HEK293 (cell line): ENCODE results near the gene ZCCHC10.

Source experiments
- CTCF ChIA-PET: fragments of 350-600 bp; formaldehyde crosslinking; extraction: SDS; loops from one replicate; lab custom pipeline; 2021; ENCODE audit warnings: antibody characterized with exemption; lab: Yijun Ruan, JAX
- POLR2A ChIA-PET: fragments of 300-600 bp; formaldehyde crosslinking; extraction: SDS; loops from one replicate; lab custom pipeline; 2020; ENCODE audit warnings: antibody characterized with exemption, inconsistent platforms; lab: Yijun Ruan, JAX
- H3K27ac ChIP-seq: fragments of 200-500 bp; sonication (Bioruptor generic); 2 replicates; pipeline ENCODE4 v1.5.1; 2014; ENCODE audit warnings: low read depth, low read length, control low read depth, inconsistent platforms; ENCODE audit errors: extremely low read depth
- H3K36me3 ChIP-seq, 2 experiments: fragments of 200-500 bp in 1 of 2; sonication (Bioruptor generic) in 1 of 2; 1 replicate in 1 of 2; 2 replicates in 1 of 2; pipeline ENCODE4 v1.5.1; 2014 to 2017; ENCODE audit warnings: inconsistent platforms in 2 of 2, low read length in 2 of 2; ENCODE audit not compliant: control insufficient read depth in 2 of 2, insufficient read depth in 1 of 2
- H3K4me1 ChIP-seq: fragments of 200-500 bp; sonication (Bioruptor generic); 2 replicates; pipeline ENCODE4 v1.5.1; 2014; ENCODE audit warnings: mild to moderate bottlenecking, low read length, inconsistent platforms; ENCODE audit not compliant: control insufficient read depth, insufficient read depth
- H3K4me3 ChIP-seq: 2 replicates; pipeline ENCODE4 v1.5.1; 2011; ENCODE audit warnings: low read depth, mild to moderate bottlenecking, control low read depth, low read length, moderate library complexity
- H3K9me3 ChIP-seq: fragments of 200-500 bp; sonication (Bioruptor generic); 2 replicates; pipeline ENCODE4 v1.5.1; 2014; ENCODE audit warnings: low read depth, low read length, inconsistent platforms; ENCODE audit not compliant: control insufficient read depth, insufficient read depth
- GLIS1 ChIP-seq: fragments of 450-650 bp; formaldehyde crosslinking; IDR thresholded peaks from 2 replicates; pipeline ENCODE4 v1.5.1; 2016; ENCODE audit warnings: missing biosample characterization, missing genetic modification characterization
- GLIS2 ChIP-seq: fragments of 450-650 bp; formaldehyde crosslinking; IDR thresholded peaks from 2 replicates; pipeline ENCODE4 v1.5.1; 2016; ENCODE audit warnings: missing biosample characterization, missing genetic modification characterization
- OVOL3 ChIP-seq: fragments of 450-650 bp; formaldehyde crosslinking; IDR thresholded peaks from 2 replicates; pipeline ENCODE4 v1.5.1; 2016; ENCODE audit warnings: missing biosample characterization, missing genetic modification characterization
- ZNF175 ChIP-seq: fragments of 450-650 bp; formaldehyde crosslinking; IDR thresholded peaks from 2 replicates; pipeline ENCODE4 v1.5.1; 2016; ENCODE audit warnings: missing biosample characterization, missing genetic modification characterization
- ZNF629 ChIP-seq: fragments of 450-650 bp; formaldehyde crosslinking; IDR thresholded peaks from 2 replicates; pipeline ENCODE4 v1.5.1; 2017; ENCODE audit warnings: missing biosample characterization, missing genetic modification characterization

The ZCCHC10 gene

GRCh38 chr5:132947671-132948070 lies 78.7 kb downstream of the ZCCHC10 start:
- Histone ChIP-seq H3K4me3 (no peak overlapping the region), H3K4me1 (no peaks in the 10 kb centered on the region), H3K9me3 (no peaks in the 10 kb centered on the region), H3K27ac (no peak overlapping the region), H3K36me3 (peaks cover 7 to 31% of the 10 kb centered on the region in 2 experiments; a peak in 2 of 3 replicates)
- TF ChIP-seq GLIS1 (tag by site-specific recombination) = no peak
- no peak for TF ChIP-seq ZNF629
- no peak for TF ChIP-seq OVOL3 (tag by site-specific recombination)
- no peak for TF ChIP-seq GLIS2 (tag by site-specific recombination)
- TF ChIP-seq ZNF175 (tag by site-specific recombination) = no peak
- CTCF ChIA-PET = no interaction called here
- POLR2A ChIA-PET = no interaction called here
